HCT116 (cell line): ENCODE measurements around the gene PTPRO.

Experiments
- CTCF ChIP-seq, 3 experiments: fragments of 200-600 bp in 1 of 3; sonication (generic) in 1 of 3; IDR thresholded peaks in 2 of 3; conservative IDR thresholded peaks in 1 of 3; 2 replicates each; pipeline ENCODE4 v1.5.1; 2012 to 2017; ENCODE audit warnings: low read depth in 2 of 3, low read length in 2 of 3, antibody characterized with exemption in 1 of 3, borderline replicate concordance in 1 of 3, control low read depth in 1 of 3, mild to moderate bottlenecking in 1 of 3, mixed read lengths in 1 of 3, mixed run types in 1 of 3, moderate library complexity in 1 of 3; ENCODE audit not compliant: insufficient read depth in 1 of 3
- EZH2phosphoT487 ChIP-seq: fragments of 200-600 bp; IDR thresholded peaks from 2 replicates; pipeline ENCODE4 v1.6.1; 2018; ENCODE audit warnings: antibody characterized with exemption, borderline replicate concordance
- MAX ChIP-seq: IDR thresholded peaks from 2 replicates; pipeline ENCODE4 v1.6.1; 2012
- POLR2A ChIP-seq: IDR thresholded peaks from 2 replicates; pipeline ENCODE4 v1.7.0; 2011; ENCODE audit warnings: borderline replicate concordance; ENCODE audit not compliant: insufficient read depth, insufficient read length; ENCODE audit errors: extremely low read depth
- RAD21 ChIP-seq: IDR thresholded peaks from 2 replicates; pipeline ENCODE4 v1.6.1; 2012; ENCODE audit warnings: low read depth, mild to moderate bottlenecking
- SP1 ChIP-seq: IDR thresholded peaks from 2 replicates; pipeline ENCODE4 v1.6.1; 2012; ENCODE audit warnings: low read depth
- TF ChIP-seq, protein P1 (sequence below): IDR thresholded peaks from 2 replicates; pipeline ENCODE4 v1.6.1; 2012; ENCODE audit warnings: low read depth

- TF ChIP-seq CTCF (IDR thresholded peaks at IDR 0.05 in 2 of 3, conservative IDR thresholded peaks at IDR 0.05 in 1 of 3; ENCODE audit: borderline replicate concordance in 1 of 3, insufficient read depth in 1 of 3, low read depth in 2 of 3, low read length in 2 of 3), result no peak
- TF ChIP-seq POLR2A, result no peak
- TF ChIP-seq, protein P1, sequence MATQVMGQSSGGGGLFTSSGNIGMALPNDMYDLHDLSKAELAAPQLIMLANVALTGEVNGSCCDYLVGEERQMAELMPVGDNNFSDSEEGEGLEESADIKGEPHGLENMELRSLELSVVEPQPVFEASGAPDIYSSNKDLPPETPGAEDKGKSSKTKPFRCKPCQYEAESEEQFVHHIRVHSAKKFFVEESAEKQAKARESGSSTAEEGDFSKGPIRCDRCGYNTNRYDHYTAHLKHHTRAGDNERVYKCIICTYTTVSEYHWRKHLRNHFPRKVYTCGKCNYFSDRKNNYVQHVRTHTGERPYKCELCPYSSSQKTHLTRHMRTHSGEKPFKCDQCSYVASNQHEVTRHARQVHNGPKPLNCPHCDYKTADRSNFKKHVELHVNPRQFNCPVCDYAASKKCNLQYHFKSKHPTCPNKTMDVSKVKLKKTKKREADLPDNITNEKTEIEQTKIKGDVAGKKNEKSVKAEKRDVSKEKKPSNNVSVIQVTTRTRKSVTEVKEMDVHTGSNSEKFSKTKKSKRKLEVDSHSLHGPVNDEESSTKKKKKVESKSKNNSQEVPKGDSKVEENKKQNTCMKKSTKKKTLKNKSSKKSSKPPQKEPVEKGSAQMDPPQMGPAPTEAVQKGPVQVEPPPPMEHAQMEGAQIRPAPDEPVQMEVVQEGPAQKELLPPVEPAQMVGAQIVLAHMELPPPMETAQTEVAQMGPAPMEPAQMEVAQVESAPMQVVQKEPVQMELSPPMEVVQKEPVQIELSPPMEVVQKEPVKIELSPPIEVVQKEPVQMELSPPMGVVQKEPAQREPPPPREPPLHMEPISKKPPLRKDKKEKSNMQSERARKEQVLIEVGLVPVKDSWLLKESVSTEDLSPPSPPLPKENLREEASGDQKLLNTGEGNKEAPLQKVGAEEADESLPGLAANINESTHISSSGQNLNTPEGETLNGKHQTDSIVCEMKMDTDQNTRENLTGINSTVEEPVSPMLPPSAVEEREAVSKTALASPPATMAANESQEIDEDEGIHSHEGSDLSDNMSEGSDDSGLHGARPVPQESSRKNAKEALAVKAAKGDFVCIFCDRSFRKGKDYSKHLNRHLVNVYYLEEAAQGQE, result no peak
- no peak for TF ChIP-seq EZH2phosphoT487
- TF ChIP-seq RAD21, result no peak
- no peak for TF ChIP-seq MAX
- no peak for TF ChIP-seq SP1
Measured at GRCh38 chr12:15474766-15475165, 152.5 kb downstream of the PTPRO start.
